WTC11 (cell line): Measurements from ENCODE around the gene LRRC4.

Experiments
- CTCF ChIP-seq: fragments of 200-600 bp; IDR thresholded peaks from 2 replicates; pipeline ENCODE4 v1.8.0; 2022; ENCODE audit warnings: antibody characterized with exemption
- ETV6 ChIP-seq: sonication (generic); formaldehyde crosslinking; IDR thresholded peaks from 2 replicates; pipeline ENCODE4 v1.8.1; 2022; ENCODE audit warnings: mild to moderate bottlenecking, missing genetic modification reagents
- FOXJ3 ChIP-seq: sonication (generic); formaldehyde crosslinking; IDR thresholded peaks from 2 replicates; pipeline ENCODE4 v1.9.0; 2021; ENCODE audit warnings: missing genetic modification reagents, mild to moderate bottlenecking, borderline replicate concordance
- NFE2L1 ChIP-seq: sonication (generic); formaldehyde crosslinking; IDR thresholded peaks from 2 replicates; pipeline ENCODE4 v1.8.1; 2023; ENCODE audit warnings: missing genetic modification reagents
- PREB ChIP-seq: sonication (generic); formaldehyde crosslinking; IDR thresholded peaks from 2 replicates; pipeline ENCODE4 v1.8.1; 2022; ENCODE audit warnings: mild to moderate bottlenecking, missing genetic modification reagents, moderate library complexity, borderline replicate concordance
- SMAD3 ChIP-seq: sonication (generic); formaldehyde crosslinking; IDR thresholded peaks from 2 replicates; pipeline ENCODE4 v1.8.0; 2022; ENCODE audit warnings: missing genetic modification reagents, mild to moderate bottlenecking, borderline replicate concordance
- TCF7 ChIP-seq: sonication (generic); formaldehyde crosslinking; IDR thresholded peaks from 2 replicates; pipeline ENCODE4 v1.8.0; 2022; ENCODE audit warnings: mild to moderate bottlenecking, low read depth, missing genetic modification reagents, moderate library complexity
- TP53 ChIP-seq: sonication (generic); formaldehyde crosslinking; IDR thresholded peaks from 2 replicates; pipeline ENCODE4 v1.8.1; 2023; ENCODE audit warnings: mild to moderate bottlenecking, missing genetic modification reagents
- ZNF396 ChIP-seq: fragments of 250-450 bp; sonication (Bioruptor Pico); IDR thresholded peaks from 2 replicates; pipeline ENCODE4 v1.8.0; 2021; ENCODE audit warnings: mild to moderate bottlenecking, moderate library complexity, borderline replicate concordance
- ZNF532 ChIP-seq: fragments of 250-450 bp; sonication (Bioruptor Pico); IDR thresholded peaks from 2 replicates; pipeline ENCODE4 v1.9.0; 2021; ENCODE audit warnings: mild to moderate bottlenecking, borderline replicate concordance
- ZSCAN18 ChIP-seq: fragments of 250-450 bp; sonication (Bioruptor Pico); IDR thresholded peaks from 2 replicates; pipeline ENCODE4 v2.1.2; 2022; ENCODE audit warnings: mild to moderate bottlenecking, moderate library complexity

GRCh38 chr7:128003787-128004186 is 27.4 kb downstream of the LRRC4 start:
- TF ChIP-seq CTCF (no peak), PREB (CRISPR knock-in tag) (no peak), SMAD3 (CRISPR knock-in tag) (no peak), ZNF532 (CRISPR knock-in tag) (no peak), TP53 (CRISPR knock-in tag) (no peak), FOXJ3 (CRISPR knock-in tag) (no peak), NFE2L1 (CRISPR knock-in tag) (no peak), TCF7 (CRISPR knock-in tag) (no peak), ZNF396 (CRISPR knock-in tag) (no peak), ZSCAN18 (CRISPR knock-in tag) (no peak), ETV6 (no peak)
